ENCODE measurements around the gene JKAMP.
"Not testable (repeated sequence)": the region's sequence is repeated elsewhere in the genome, so short reads cannot be mapped to it uniquely, and the experiment has no call there.

The JKAMP gene

DNA sequence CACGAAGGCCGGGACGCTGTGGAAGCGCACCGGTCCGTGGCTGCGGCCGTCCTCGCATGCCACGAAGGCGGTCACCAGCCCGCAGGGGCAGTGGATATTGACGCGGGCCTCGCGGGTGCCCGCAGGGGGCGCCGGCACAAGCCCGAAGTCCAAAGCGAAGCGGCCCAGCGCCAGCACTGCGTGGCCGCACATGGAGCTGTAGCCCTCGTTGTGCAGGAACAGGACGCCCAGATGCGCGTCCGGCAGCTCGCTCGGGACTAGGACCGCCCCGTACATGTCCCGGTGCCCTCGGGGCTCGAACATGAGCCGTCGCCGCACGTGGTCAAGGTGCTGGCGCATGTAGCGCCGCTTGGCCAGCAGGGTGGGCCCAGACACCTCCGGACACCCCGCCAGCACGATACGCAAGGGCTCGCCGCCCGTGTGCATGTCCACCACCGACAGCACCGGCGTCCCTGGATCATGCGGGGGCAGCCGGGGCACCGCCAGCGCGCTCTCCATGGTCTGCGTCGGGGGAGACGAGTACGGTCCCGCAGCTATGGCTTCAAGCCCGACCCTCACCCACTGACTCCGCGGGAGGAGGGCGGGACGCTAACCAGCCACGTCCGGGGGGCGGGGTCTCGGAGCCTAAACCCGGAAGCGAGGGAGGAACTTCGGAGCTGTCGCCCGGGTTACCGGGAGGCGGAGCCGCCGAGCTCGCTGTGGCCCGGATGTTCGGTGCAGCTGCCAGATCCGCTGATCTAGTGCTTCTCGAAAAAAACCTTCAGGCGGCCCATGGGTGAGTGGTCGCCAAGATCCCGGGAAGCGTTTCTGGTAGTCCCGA is at the start of gene JKAMP, which contains the start of gene L3HYPDH:
TSS of gene JKAMP (plus strand) at position 699 of the 820 bp plus-strand sequence. CDS start at position 772, 73 bp downstream.
TSS of gene L3HYPDH (minus strand) at position 590 of the 820 bp plus-strand sequence. CDS start at position 498, 92 bp downstream.
- peak; percentile 67 for TF ChIP-seq CTCF (IDR thresholded peaks at IDR 0.05; ENCODE audit: low read depth, low read length)
- H3K4me3 ChIP-seq (ENCODE audit: low read depth, low read length), result peak within 1 kb of the TSS; percentile 80

- no peak for TF ChIP-seq CTCF (IDR thresholded peaks at IDR 0.05; ENCODE audit: low read depth, low read length)
- H3K4me3 ChIP-seq (ENCODE audit: low read depth, low read length), result no peak overlapping the region
Measured at GRCh38 chr14:59435101-59435500, 49.2 kb upstream of the JKAMP start.

DNA sequence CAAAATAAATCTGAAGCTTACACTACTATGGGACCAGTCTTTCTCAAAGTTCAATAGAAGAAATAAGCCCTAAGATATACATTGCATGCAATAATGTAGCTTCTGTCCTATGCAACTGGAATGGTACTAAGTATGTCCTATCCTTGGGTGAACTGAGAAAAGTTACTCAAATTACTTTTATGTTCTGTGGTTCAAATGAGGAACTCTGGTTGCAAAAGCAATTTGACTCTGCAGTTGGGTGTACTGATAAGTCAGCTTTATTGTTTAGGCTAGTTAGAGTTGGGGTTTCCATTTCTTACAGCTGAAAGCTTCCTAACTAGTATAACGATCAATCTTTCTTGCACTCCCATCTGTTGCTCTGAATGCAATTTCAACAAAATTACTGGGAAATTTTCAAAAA is 48.3 kb upstream of the JKAMP start:
- H3K4me3 ChIP-seq (ENCODE audit: low read depth, low read length), result no peak overlapping the region
- TF ChIP-seq CTCF (IDR thresholded peaks at IDR 0.05; ENCODE audit: low read depth, low read length), result no peak

DNA sequence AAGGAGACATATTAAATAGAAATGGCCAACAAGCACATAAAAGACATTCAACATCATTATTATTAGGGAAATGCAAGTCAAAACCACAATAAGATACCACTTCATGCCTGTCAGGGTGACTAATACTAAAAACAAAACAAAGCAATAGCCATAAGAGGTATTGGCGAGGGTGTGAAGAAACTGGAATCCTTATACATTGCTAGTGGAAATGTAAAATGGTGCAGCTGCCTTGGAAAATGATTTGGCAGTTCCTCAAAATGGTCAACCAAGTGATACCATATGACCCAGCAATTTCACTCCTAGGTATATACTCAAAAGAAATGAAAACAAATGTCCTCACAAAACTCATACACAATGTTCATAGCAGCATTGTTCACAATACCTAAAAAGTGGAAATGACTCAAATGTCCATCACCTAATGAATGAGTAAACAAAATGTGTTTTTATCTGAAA is 46.1 kb upstream of the JKAMP start:
- no peak overlapping the region for H3K4me3 ChIP-seq (ENCODE audit: low read depth, low read length)
- no peak for TF ChIP-seq CTCF (IDR thresholded peaks at IDR 0.05; ENCODE audit: low read depth, low read length)

GRCh38 chr14:59439256-59439965 is 44.9 kb upstream of the JKAMP start:
- TF ChIP-seq CTCF (IDR thresholded peaks at IDR 0.05; ENCODE audit: low read depth, low read length), result no peak
- no peak overlapping the region for H3K4me3 ChIP-seq (ENCODE audit: low read depth, low read length)

DNA sequence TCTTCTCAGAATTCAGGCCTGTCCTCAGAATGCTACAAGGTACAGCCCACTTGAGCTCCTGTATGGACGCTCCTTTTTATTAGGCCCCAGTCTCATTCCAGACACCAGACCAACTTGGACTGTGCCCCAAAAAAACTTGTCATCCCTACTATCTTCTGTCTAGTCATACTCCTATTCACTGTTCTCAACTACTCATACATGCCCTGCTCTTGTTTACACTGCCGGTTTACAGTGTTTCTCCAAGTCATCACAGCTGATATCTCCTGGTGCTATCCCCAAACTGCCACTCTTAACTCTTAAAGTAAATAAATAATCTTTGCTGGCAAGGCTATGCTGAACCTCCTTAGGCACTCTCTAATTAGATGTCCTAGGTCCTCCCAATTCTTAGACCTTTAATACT is 35.6 kb upstream of the JKAMP start:
- H3K4me3 ChIP-seq (ENCODE audit: low read depth, low read length), result not testable (repeated sequence)

DNA sequence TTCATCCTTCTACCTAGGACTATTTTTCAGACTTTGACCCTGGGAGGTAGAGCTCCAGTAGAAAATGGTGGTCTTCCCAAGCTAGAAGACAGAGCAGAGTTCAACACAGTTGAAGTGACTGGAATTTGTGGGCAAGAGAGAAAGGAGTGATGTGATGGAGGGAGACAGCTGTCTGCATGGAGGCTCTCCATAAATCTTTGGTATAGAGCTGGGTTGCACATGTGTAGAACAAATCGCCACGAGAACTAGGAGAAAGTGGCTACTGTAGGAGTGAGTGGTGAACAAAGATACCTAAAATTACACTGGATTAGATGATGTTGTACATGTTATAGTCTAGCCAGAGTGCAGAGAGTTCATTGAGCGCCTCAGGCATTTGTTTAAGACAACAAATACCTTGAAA is 33.6 kb upstream of the JKAMP start:
- no peak for TF ChIP-seq CTCF (IDR thresholded peaks at IDR 0.05; ENCODE audit: low read depth, low read length)
- no peak overlapping the region for H3K4me3 ChIP-seq (ENCODE audit: low read depth, low read length)
